SK-N-SH (cell line): ENCODE measurements around the gene ANAPC5.

ENCODE experiments used
- CHD2 ChIP-seq: fragments of 150-350 bp; IDR thresholded peaks from 2 replicates; pipeline ENCODE4 v1.6.1; 2018; ENCODE audit warnings: low read length; ENCODE audit not compliant: partially characterized antibody
- CTCF ChIP-seq: fragments of 200-600 bp; sonication (generic); IDR thresholded peaks from 2 replicates; pipeline ENCODE4 v1.6.1; 2017; ENCODE audit warnings: antibody characterized with exemption, mild to moderate bottlenecking, moderate library complexity
- EP300 ChIP-seq, 2 experiments: IDR thresholded peaks; 2 replicates each; pipeline versions ENCODE4 v1.4.0 to v1.6.1; 2012; ENCODE audit warnings: borderline replicate concordance in 1 of 2, low read depth in 1 of 2, low read length in 1 of 2
- EZH2phosphoT487 ChIP-seq: fragments of 200-600 bp; sonication (generic); IDR thresholded peaks from 2 replicates; pipeline ENCODE4 v1.6.1; 2017; ENCODE audit warnings: low read depth, mixed run types, mild to moderate bottlenecking, antibody characterized with exemption, moderate library complexity, borderline replicate concordance
- POLR2AphosphoS5 ChIP-seq: IDR thresholded peaks from 2 replicates; pipeline ENCODE4 v1.6.1; 2012; ENCODE audit warnings: low read depth, low read length
- RAD21 ChIP-seq: IDR thresholded peaks from 2 replicates; pipeline ENCODE4 v1.6.1; 2012; ENCODE audit warnings: mild to moderate bottlenecking, low read length
- REST ChIP-seq: IDR thresholded peaks from 2 replicates; pipeline ENCODE4 v1.6.1; 2012; ENCODE audit warnings: mild to moderate bottlenecking, low read depth, low read length, moderate library complexity
- TAF1 ChIP-seq: IDR thresholded peaks from 2 replicates; pipeline ENCODE4 v1.6.1; 2012; ENCODE audit warnings: low read depth, mild to moderate bottlenecking, low read length, moderate library complexity, borderline replicate concordance
- ZBTB33 ChIP-seq: IDR thresholded peaks from 2 replicates; pipeline ENCODE4 v1.4.0; 2012; ENCODE audit warnings: low read depth, borderline replicate concordance

GRCh38 chr12:121326996-121327674, 25.1 kb downstream of the ANAPC5 start:
- TF ChIP-seq REST, result no peak
- TF ChIP-seq CTCF, result no peak
- no peak for TF ChIP-seq TAF1
- TF ChIP-seq POLR2AphosphoS5, result no peak
- TF ChIP-seq RAD21, result no peak
- TF ChIP-seq EZH2phosphoT487, result no peak
- TF ChIP-seq EP300 (IDR thresholded peaks at IDR 0.05; ENCODE audit: borderline replicate concordance in 1 of 2, low read depth in 1 of 2, low read length in 1 of 2), result 0 out of 4 replicates have a peak, but pooled peaks of 1 of the 2 experiments have one; percentile 54
- no peak for TF ChIP-seq ZBTB33
- TF ChIP-seq CHD2, result peak; percentile 78
